Neural cell (in vitro differentiated cells): ENCODE data around the gene RABGAP1L.

ENCODE experiments used
- CTCF ChIP-seq: fragments of 450-650 bp; IDR thresholded peaks from 2 replicates; pipeline ENCODE4 v1.5.1; 2014; ENCODE audit warnings: antibody characterized with exemption, mild to moderate bottlenecking, moderate library complexity; ENCODE audit not compliant: poor library complexity, severe bottlenecking
- EP300 ChIP-seq: fragments of 450-650 bp; conservative IDR thresholded peaks from 2 replicates; pipeline ENCODE4 v1.6.1; 2014; ENCODE audit warnings: antibody characterized with exemption, mild to moderate bottlenecking, moderate library complexity; ENCODE audit not compliant: poor library complexity, severe bottlenecking
- EZH2 ChIP-seq: fragments of 200-600, 300-800 bp; shearing (Covaris generic), sonication (generic); IDR thresholded peaks from 2 replicates; pipeline ENCODE4 v1.6.1; 2014; ENCODE audit warnings: antibody characterized with exemption, low read length, borderline replicate concordance, mild to moderate bottlenecking; ENCODE audit not compliant: insufficient read depth, poor library complexity, severe bottlenecking
- POLR2AphosphoS5 ChIP-seq: IDR thresholded peaks from 2 replicates; pipeline ENCODE4 v1.6.1; 2012
- RAD21 ChIP-seq: fragments of 450-650 bp; conservative IDR thresholded peaks from 2 replicates; pipeline ENCODE4 v1.6.1; 2014; ENCODE audit warnings: antibody characterized with exemption, mild to moderate bottlenecking, moderate library complexity
- REST ChIP-seq: IDR thresholded peaks from 2 replicates; pipeline ENCODE4 v1.6.1; 2012; ENCODE audit warnings: borderline replicate concordance

GRCh38 chr1:174248041-174248440, 88.7 kb downstream of the RABGAP1L start:
- TF ChIP-seq RAD21 (no peak), CTCF (no peak), REST (no peak), EZH2 (no peak), POLR2AphosphoS5 (no peak), EP300 (no peak)
